Measurements from ENCODE around the gene KIAA1217.
A peak's percentile ranks its signal among the peaks of the same experiment; 100 is the strongest.
"Not testable (repeated sequence)": the region's sequence is repeated elsewhere in the genome, so short reads cannot be mapped to it uniquely, and the experiment has no call there.

KIAA1217 gene

DNA sequence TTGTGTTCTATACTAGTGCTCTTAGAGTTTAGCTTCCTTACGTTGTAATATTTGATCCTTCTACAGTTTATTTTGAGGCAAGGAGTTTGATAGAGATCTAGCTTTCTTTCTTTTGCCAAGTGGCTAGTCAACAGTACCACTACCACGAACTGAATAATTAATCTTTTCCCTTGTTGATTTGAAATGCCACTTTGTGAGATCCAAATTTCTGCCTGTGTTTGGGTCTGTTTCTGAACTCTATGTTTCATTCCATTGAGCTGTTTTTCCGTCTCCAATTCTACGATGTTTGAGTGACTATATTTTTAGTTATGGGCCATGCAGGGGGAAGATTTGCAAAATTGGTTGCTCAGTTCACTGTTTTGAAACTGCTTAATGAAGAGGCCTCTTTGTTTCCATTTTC lies 134.7 kb downstream of the KIAA1217 start:
- no peak for DNase-seq

DNA sequence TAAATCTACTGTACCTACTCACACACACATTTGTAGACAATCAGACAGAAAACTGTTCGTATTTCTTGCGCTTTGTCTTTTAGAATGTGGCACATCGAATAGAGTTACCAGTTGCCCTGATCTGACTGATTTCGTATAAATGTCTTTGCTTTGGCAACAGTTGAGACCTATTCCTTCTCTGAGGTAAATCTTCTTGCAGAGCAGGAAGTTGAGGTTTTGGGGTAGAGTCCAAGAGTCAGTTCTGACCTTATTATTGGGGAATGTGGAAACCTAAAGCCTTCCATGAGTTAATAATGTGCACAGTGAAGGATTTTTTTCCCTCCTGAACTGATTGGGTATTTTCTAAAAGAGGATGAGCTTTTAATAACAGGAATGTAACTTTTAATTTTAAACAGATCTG lies 135.3 kb downstream of the KIAA1217 start:
- no peak for DNase-seq

- DNase-seq = no peak
These were observed 135.9 kb downstream of the KIAA1217 start for GRCh38 chr10:24344695-24345463.

DNA sequence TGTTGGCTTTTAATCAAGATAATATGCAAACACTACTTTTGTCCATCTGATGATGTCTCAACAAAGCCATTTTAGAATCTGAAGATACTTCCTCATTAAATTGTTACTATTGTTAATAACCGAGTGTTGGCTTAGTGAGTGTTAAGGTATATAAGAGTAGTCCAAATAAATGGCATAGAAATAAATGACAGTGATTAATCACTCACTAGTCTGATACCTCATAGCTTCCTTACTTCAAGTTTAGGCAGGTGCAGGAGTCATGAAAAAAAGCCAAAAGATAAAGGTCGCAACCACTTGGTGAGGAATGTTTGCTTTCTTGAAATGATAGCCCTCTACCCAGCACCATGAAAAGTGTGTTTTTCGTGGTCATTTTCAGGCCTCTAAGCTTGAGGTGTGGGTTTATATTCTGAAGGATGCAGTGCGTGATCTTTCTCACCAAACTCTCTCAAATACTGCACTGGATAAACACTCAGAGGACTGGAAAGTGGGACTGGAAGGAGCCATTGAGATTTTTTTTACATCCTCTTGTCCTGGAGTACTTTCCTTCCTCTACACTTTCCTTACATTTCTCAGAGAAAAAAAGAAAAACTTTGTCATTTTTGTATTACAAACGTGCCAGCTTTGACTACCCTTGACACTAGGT lies 138.1 kb downstream of the KIAA1217 start:
- no peak for DNase-seq

DNA sequence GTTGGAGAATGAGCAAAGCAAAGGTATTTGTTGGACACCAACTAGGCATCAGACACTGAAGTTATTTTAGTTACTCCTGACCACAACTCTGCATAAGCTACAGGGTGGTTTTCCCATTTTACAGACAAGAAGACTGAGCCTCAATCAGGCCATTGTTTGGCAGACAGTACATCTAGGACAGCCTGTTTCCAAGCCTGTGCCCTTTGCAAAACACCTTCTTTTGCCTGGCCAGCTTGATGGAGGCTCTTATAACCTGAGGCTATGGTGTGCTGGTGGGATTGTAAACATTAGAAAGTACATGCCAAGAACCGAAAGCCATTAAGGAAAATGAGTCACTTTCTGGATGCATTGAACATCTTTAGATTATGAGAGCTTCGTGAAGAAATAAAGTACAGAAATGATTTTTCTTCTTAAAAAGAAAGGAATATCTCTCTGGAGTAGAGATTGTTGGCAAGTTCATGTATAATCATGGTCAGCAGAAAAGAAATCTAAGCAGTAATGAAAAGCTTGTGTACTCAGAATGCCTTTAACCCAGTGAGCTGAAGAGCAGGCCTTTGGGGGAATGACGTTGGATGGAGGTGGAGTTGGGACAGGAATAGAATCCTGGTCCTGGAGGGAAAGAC lies 140.6 kb downstream of the KIAA1217 start:
- DNase-seq = no peak

GRCh38 chr10:24350070-24350921 lies 141.4 kb downstream of the KIAA1217 start:
- DNase-seq = no peak

DNA sequence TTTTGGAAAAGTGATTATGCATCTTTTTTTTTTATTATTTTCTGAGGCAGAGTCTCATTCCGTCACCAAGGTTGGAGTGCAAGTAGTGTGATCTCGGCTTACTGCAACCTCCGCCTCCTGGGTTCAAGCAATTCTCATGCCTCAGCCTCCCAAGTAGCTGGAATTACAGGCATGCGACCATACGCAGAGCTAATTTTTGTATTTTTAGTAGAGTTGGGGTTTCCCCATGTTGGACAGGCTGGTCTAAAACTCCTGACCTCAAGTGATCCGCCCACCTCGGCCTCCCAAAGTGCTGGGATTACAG lies 141.9 kb downstream of the KIAA1217 start:
- not testable (repeated sequence) for DNase-seq

DNA sequence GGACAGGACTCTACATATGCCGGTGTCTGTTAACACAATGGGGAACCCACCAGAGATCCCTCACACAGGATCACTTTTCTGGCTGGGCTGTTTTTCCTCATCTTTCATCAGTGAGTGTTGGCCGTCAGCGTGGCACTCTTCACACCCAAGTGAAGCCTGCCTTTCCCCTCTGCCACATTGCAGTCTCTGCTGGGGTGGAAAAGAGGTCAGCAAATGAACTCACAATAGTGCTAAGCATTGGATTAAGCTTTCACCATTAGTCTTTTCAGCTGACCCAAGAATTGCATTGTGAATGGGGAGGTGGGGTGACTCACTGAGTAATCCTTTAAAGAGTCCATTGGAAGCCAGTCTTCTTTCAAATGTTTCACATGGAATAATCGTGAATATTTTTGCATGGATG lies 143.0 kb downstream of the KIAA1217 start:
- no peak for DNase-seq

GRCh38 chr10:24352399-24352798 lies 143.5 kb downstream of the KIAA1217 start:
- no peak for DNase-seq

GRCh38 chr10:24353319-24353718 lies 144.4 kb downstream of the KIAA1217 start:
- no peak for DNase-seq

GRCh38 chr10:24355056-24355688 lies 146.2 kb downstream of the KIAA1217 start:
- DNase-seq = no peak

- no peak for DNase-seq
These were observed 148.5 kb downstream of the KIAA1217 start for GRCh38 chr10:24357344-24358004.

DNA sequence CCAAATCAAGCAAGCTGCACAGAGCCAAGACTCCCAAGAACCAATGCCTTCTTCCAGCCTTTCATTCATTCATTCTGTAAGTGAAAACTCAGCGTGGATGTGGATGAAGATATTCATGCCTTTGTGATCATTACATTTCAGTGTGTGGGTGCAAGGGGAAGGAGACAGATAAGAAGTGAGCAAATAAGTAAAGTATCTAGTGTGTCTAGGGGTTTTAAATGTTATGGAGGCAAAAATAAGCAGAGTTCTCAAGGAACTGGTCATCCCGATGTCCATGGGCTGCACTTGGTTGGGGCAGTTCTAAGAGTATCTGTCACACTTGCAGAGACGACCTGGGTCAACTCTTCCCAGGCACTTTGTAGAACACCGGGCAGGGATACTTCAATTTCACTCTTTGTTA lies 149.1 kb downstream of the KIAA1217 start:
- no peak for DNase-seq

DNA sequence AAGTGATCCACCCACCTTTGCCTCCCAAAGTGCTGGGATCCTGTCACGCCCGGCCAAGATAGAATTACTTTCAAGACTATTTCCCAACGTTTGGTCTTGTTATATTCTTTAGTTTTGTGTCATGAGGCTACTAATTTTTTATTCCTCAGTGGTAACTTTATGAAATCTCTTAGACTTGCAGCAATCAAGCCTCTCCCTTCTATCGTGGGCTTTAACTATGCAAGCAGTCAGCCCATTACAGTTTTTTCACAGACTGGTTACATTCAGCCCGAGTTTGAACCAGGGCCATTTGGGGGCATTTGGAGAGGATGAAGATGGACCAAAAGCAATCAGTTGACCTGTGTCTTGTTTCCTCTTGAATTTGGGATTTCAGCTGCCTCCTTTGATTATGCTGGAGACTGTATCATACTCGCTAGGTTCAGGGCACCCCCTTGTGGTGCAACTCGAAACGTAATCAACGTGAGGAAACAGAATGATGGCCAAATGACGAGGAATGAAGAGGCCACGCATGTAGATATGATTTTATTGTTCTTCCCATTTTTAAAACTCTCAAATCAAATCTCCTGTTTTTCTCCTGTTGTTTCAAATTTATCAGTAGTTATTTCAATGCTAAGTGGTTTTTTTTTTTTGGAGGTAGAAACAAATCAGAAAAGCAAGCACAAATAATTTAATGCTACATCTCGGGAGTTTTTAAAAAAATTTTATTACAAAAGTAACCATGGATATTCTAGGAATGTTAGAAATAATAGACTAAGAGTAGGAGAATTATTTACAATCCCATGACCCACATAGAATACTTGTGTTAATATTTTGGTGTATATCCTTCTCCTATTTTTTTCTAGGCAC lies 151.6 kb downstream of the KIAA1217 start:
- peak; percentile 10 to 13 for DNase-seq

- DNase-seq = peak in 1 of 2 donors; percentile 30
These were observed 154.1 kb downstream of the KIAA1217 start for GRCh38 chr10:24363070-24363469.

DNA sequence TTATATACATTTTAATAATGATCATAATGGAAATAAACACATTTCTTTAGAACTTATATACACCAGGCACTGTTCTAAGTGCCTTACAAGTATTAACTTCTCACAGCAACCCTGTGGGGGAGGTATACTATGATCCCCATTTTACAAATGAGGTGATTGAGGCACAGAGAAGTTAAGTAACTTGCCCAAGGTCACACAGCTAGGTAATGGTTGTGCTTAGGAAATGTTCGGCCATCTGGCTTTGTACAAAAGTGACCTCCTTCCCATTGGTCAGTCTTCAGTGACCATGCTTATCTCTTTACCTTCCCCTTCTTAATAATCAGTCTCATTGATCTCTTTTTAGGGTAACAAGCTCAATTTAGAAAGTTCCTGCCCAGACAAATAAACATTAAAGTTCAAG lies 158.8 kb downstream of the KIAA1217 start:
- DNase-seq = no peak

- no peak for DNase-seq
These were observed 161.9 kb downstream of the KIAA1217 start for GRCh38 chr10:24370877-24371276.

GRCh38 chr10:24371396-24371795 lies 162.5 kb downstream of the KIAA1217 start:
- no peak for DNase-seq

- DNase-seq = no peak
These were observed 165.4 kb downstream of the KIAA1217 start for GRCh38 chr10:24374134-24374915.

GRCh38 chr10:24375510-24375909 lies 166.6 kb downstream of the KIAA1217 start:
- no peak for DNase-seq
